Parathyroid adenoma (tissue), 2 donors: ENCODE measurements around the gene CDH5.

Experiments used
- H2AFZ ChIP-seq: fragments of 300-600 bp; sonication (generic); one replicate; pipeline ENCODE4 v1.7.0; 2017; ENCODE audit warnings: antibody characterized with exemption, mild to moderate bottlenecking
- H3K27ac ChIP-seq: fragments of 300-600 bp; sonication (generic); one replicate; pipeline ENCODE4 v1.7.0; 2017
- H3K27me3 ChIP-seq: fragments of 300-600 bp; sonication (generic); one replicate; pipeline ENCODE4 v1.7.0; 2017; ENCODE audit warnings: low read length; ENCODE audit not compliant: control insufficient read depth, insufficient read depth
- H3K36me3 ChIP-seq: fragments of 300-600 bp; sonication (generic); one replicate; pipeline ENCODE4 v1.7.0; 2017; ENCODE audit warnings: low read length; ENCODE audit not compliant: control insufficient read depth, insufficient read depth
- H3K4me1 ChIP-seq: fragments of 300-600 bp; sonication (generic); one replicate; pipeline ENCODE4 v1.7.0; 2017; ENCODE audit warnings: control low read depth
- H3K4me2 ChIP-seq: fragments of 300-600 bp; sonication (generic); one replicate; pipeline ENCODE4 v1.7.0; 2017; ENCODE audit warnings: low read length
- H3K4me3 ChIP-seq: fragments of 300-600 bp; sonication (generic); one replicate; pipeline ENCODE4 v1.7.0; 2017; ENCODE audit warnings: low read depth, low read length
- H3K79me2 ChIP-seq: fragments of 300-600 bp; sonication (generic); one replicate; pipeline ENCODE4 v1.7.0; 2017; ENCODE audit warnings: control low read depth
- H3K9ac ChIP-seq: fragments of 300-600 bp; sonication (generic); one replicate; pipeline ENCODE4 v1.7.0; 2017; ENCODE audit warnings: mild to moderate bottlenecking
- H3K9me3 ChIP-seq: fragments of 300-600 bp; sonication (generic); one replicate; pipeline ENCODE4 v1.7.0; 2017; ENCODE audit warnings: low read length; ENCODE audit not compliant: control insufficient read depth
- CTCF ChIP-seq: fragments of 300-600 bp; sonication (generic); IDR thresholded peaks from one replicate; pipeline ENCODE4 v1.7.0; 2017; ENCODE audit warnings: antibody characterized with exemption, mild to moderate bottlenecking
- donor health status: primary hyperparathyroidism.

The CDH5 gene

GRCh38 chr16:66434619-66435430 is 68.3 kb downstream of the CDH5 start:
- TF ChIP-seq CTCF, result no peak
- no peak overlapping the region for H3K4me2 ChIP-seq
- no peak overlapping the region for H3K4me3 ChIP-seq
- no peak overlapping the region for H2AFZ ChIP-seq
- no peaks in the 10 kb centered on the region for H3K27me3 ChIP-seq
- H3K36me3 ChIP-seq, result no peaks in the 10 kb centered on the region
- H3K9me3 ChIP-seq, result no peaks in the 10 kb centered on the region
- H3K79me2 ChIP-seq, result no peaks in the 10 kb centered on the region
- no peak overlapping the region for H3K27ac ChIP-seq
- no peaks in the 10 kb centered on the region for H3K4me1 ChIP-seq
- no peak overlapping the region for H3K9ac ChIP-seq

- Histone ChIP-seq H3K36me3 (no peaks in the 10 kb centered on the region), H3K4me2 (no peak overlapping the region), H3K4me1 (no peaks in the 10 kb centered on the region), H3K79me2 (no peaks in the 10 kb centered on the region), H3K9ac (no peak overlapping the region), H3K27ac (no peak overlapping the region), H3K9me3 (no peaks in the 10 kb centered on the region), H3K4me3 (no peak overlapping the region), H2AFZ (no peak overlapping the region), H3K27me3 (no peaks in the 10 kb centered on the region)
- no peak for TF ChIP-seq CTCF
Observed at GRCh38 chr16:66435896-66436295, 69.4 kb downstream of the CDH5 start.

GRCh38 chr16:66437391-66437945 is 71.0 kb downstream of the CDH5 start:
- H2AFZ ChIP-seq, result no peak overlapping the region
- no peak overlapping the region for H3K9ac ChIP-seq
- H3K4me2 ChIP-seq, result no peak overlapping the region
- TF ChIP-seq CTCF, result no peak
- H3K4me1 ChIP-seq, result no peaks in the 10 kb centered on the region
- no peak overlapping the region for H3K27ac ChIP-seq
- H3K9me3 ChIP-seq, result no peaks in the 10 kb centered on the region
- no peaks in the 10 kb centered on the region for H3K27me3 ChIP-seq
- no peaks in the 10 kb centered on the region for H3K79me2 ChIP-seq
- no peaks in the 10 kb centered on the region for H3K36me3 ChIP-seq
- H3K4me3 ChIP-seq, result no peak overlapping the region

- no peak for TF ChIP-seq CTCF
- Histone ChIP-seq H3K9me3 (no peaks in the 10 kb centered on the region), H3K27me3 (no peaks in the 10 kb centered on the region), H3K27ac (no peak overlapping the region), H3K4me3 (no peak overlapping the region), H3K4me2 (no peak overlapping the region), H3K9ac (no peak overlapping the region), H3K79me2 (no peaks in the 10 kb centered on the region), H3K36me3 (no peaks in the 10 kb centered on the region), H3K4me1 (no peaks in the 10 kb centered on the region), H2AFZ (no peak overlapping the region)
Observed at GRCh38 chr16:66438536-66438935, 72.0 kb downstream of the CDH5 start.
